ENCODE results near the gene ARL10.

DNA sequence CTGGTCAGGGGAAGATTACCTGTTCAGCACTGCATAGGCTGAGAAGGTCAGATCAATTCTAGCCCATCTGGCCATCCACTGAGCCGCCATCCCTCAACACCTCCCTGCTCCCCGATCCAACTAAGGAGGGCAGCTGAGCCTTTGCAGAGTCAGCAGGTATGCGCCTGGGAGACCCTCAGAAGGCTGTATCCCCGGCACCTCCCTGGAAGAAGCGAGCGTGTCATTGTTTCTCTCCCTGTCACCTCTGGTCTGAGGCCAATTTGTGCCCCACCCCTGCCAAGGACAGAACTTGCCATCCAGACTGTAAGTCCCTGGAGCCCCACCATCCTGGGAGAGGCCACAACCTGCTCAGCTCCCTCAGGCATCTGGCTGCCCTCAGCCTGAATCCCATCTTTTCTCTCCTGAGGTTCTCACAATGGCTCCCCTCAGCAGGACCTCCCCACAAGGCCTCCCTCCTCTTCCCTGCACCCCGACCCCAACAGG, 48.5 kb downstream of the ARL10 start:
- TF ChIP-seq, protein P1, sequence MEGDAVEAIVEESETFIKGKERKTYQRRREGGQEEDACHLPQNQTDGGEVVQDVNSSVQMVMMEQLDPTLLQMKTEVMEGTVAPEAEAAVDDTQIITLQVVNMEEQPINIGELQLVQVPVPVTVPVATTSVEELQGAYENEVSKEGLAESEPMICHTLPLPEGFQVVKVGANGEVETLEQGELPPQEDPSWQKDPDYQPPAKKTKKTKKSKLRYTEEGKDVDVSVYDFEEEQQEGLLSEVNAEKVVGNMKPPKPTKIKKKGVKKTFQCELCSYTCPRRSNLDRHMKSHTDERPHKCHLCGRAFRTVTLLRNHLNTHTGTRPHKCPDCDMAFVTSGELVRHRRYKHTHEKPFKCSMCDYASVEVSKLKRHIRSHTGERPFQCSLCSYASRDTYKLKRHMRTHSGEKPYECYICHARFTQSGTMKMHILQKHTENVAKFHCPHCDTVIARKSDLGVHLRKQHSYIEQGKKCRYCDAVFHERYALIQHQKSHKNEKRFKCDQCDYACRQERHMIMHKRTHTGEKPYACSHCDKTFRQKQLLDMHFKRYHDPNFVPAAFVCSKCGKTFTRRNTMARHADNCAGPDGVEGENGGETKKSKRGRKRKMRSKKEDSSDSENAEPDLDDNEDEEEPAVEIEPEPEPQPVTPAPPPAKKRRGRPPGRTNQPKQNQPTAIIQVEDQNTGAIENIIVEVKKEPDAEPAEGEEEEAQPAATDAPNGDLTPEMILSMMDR (optimal IDR thresholded peaks at IDR 0.05 in 1 of 3, IDR thresholded peaks at IDR 0.05 in 1 of 3, conservative IDR thresholded peaks at IDR 0.05 in 1 of 3; ENCODE audit: extremely low read depth in 1 of 3, insufficient read depth in 2 of 3, low read length in 3 of 3) = no peak
- no peak for TF ChIP-seq EZH2 (IDR thresholded peaks at IDR 0.05; ENCODE audit: low read length)

Data from keratinocyte (primary cell).